CD4-positive, alpha-beta T cell treated with Interleukin-15 for 4 hours (primary cell): ENCODE measurements around the gene PAK4.
A peak's percentile ranks its signal among the peaks of the same experiment; 100 is the strongest.
"Not testable (repeated sequence)": the region's sequence is repeated elsewhere in the genome, so short reads cannot be mapped to it uniquely, and the experiment has no call there.

Source experiments
- DNase-seq: peaks from one replicate; pipeline ENCODE4 v3.0.0-alpha.2; 2020; ENCODE audit warnings: low spot score

Gene PAK4

GRCh38 chr19:39207293-39207836 is 81.8 kb downstream of the PAK4 start:
- DNase-seq, result no peak

GRCh38 chr19:39208175-39208795 is 82.7 kb downstream of the PAK4 start:
- DNase-seq, result no peak

DNA sequence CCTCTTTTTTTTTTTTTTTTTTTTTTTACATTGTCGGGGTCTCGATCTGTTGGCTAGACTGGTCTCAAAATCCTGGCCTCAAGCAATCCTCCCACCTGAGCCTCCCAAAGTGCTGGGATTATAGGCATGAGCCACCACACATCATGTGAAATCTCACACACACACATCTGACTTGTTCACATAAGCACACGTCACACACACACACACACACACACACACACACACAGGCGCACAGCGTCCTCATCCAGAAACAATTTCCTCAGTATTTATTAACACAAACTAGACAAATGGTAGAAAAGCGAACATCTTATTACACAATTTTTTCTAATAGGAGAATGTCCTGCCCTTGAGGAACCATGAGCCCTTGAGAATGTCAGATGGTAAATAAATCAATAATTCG is 83.6 kb downstream of the PAK4 start:
- DNase-seq, result no peak

GRCh38 chr19:39211731-39212374 is 86.3 kb downstream of the PAK4 start:
- DNase-seq, result no peak

DNA sequence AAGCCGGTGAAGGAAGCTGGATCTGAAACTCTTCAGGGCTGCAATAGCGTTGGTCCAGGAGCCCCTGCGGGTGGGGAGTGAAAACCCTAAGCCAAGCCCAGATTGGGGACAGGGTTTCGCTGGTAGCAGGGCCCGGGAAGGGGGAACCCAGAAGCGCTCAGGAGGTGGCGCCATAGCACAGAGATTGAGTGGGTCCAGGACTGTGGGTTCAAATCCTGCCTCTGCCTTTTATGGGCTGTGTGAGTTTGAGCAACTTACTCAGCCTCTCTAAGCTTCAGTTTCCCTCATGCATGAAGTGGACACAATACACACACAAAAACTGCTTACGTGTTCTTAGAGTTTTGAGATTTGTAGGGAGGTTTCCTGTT is 86.8 kb downstream of the PAK4 start:
- peak; percentile 56 for DNase-seq

DNA sequence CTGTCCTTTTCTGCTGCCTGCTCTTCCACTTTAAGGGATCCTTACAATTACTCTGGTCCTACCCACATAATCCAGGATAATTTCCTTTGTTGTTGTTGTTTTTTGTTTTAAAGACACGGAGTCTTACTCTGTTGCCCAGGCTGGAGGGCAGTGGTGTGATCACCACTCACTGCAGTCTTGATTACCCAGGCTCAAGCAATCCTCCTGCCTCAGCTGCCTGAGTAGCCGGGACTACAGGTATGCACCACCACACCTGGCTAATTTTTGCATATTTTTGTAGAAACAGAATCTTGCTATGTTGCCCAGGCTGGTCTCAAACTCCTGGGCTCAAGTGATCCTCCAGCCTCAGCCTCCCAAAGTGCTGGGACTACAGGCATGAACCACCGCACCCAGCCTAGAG is 89.7 kb downstream of the PAK4 start:
- DNase-seq, result not testable (repeated sequence)

GRCh38 chr19:39217094-39217493 is 91.5 kb downstream of the PAK4 start:
- no peak for DNase-seq

DNA sequence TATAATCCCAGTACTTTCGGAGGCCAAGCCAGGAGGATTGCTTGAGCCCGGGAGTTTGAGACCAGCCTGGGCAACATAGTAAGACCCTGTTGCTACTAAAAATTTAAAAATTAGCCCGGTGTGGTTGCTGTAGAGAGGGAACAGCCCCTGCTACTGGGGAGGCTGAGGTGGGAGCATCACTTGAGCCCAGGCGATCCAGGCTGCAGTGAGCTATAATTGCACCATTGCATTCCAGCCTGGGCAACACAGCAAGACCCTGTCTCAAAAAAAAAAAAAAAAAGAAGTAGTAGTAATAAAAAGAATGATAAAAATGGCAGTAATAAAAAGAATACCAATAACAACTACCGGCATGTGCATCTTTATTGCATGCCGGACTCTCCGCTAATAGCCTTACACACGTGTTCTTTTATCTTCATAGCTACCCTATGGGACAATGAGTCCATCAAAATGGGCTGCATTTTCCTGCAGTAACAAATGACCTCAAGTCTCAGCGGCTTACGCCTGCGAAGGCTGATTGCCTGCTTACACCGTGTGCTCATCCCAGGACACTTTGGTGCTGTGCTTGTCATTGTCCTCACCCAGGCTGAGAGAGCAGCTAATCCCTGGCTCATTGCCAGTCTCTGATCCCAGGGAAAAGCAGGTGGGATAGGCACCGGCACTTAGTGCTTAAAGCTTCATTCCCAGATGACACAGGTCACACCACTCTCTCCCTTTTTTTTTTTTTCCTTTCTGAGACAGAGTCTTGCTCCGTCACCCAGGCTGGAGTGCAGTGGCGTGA is 92.8 kb downstream of the PAK4 start:
- no peak for DNase-seq

GRCh38 chr19:39219108-39219507 is 93.5 kb downstream of the PAK4 start:
- not testable (repeated sequence) for DNase-seq

- no peak for DNase-seq
Measured at GRCh38 chr19:39223703-39224279, 98.2 kb downstream of the PAK4 start.

DNA sequence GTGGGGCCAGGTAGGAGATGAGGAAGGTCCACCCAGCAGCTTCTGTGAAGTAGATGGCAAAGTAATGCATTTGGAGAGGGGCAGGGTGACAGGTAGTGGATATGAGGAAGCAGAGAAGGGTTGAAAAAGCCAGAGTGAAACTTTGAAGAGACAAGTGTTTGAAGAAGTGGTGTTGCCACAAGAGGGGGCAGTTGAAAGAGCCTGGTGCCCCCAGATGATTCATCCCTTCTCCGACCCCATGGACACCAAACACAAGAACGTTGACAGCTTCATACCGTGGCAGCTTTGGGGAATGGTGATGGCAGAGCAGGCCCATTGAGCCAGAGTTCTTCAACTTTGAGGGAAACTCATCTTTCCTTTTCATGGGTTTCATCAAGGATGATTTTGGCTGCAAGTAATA is 99.3 kb downstream of the PAK4 start:
- no peak for DNase-seq
